ENCODE results near the gene SPG7.

The SPG7 gene

GRCh38 chr16:89562939-89563338 is 54.7 kb downstream of the SPG7 start:
- peak overlapping the region; percentile 84 for H3K4me3 ChIP-seq (ENCODE audit: low read length)
- no peak for TF ChIP-seq CTCF (IDR thresholded peaks at IDR 0.05; ENCODE audit: insufficient read depth, low read depth, low read length, missing control alignments)
- DNase-seq (ENCODE audit: low read depth) = no peak

GRCh38 chr16:89563639-89564392 is 55.6 kb downstream of the SPG7 start:
- TF ChIP-seq CTCF (IDR thresholded peaks at IDR 0.05; ENCODE audit: insufficient read depth, low read depth, low read length, missing control alignments) = no peak
- DNase-seq (ENCODE audit: low read depth) = no peak
- no peak overlapping the region for H3K4me3 ChIP-seq (ENCODE audit: low read length)

GRCh38 chr16:89564476-89565255 is 56.5 kb downstream of the SPG7 start:
- no peak for TF ChIP-seq CTCF (IDR thresholded peaks at IDR 0.05; ENCODE audit: insufficient read depth, low read depth, low read length, missing control alignments)
- H3K4me3 ChIP-seq (ENCODE audit: low read length) = no peak overlapping the region
- peak; percentile 33 for DNase-seq (ENCODE audit: low read depth)

- no peak for TF ChIP-seq CTCF (IDR thresholded peaks at IDR 0.05; ENCODE audit: insufficient read depth, low read depth, low read length, missing control alignments)
- peak; percentile 67 for DNase-seq (ENCODE audit: low read depth)
- H3K4me3 ChIP-seq (ENCODE audit: low read length) = no peak overlapping the region
These were observed 57.0 kb downstream of the SPG7 start for GRCh38 chr16:89565256-89565505.

GRCh38 chr16:89565506-89566372 is 57.5 kb downstream of the SPG7 start:
- H3K4me3 ChIP-seq (ENCODE audit: low read length) = peak overlapping the region; percentile 1
- peak; percentile 62 for DNase-seq (ENCODE audit: low read depth)
- peak; percentile 53 for TF ChIP-seq CTCF (IDR thresholded peaks at IDR 0.05; ENCODE audit: insufficient read depth, low read depth, low read length, missing control alignments)

GRCh38 chr16:89567656-89568594 is 59.7 kb downstream of the SPG7 start:
- no peak overlapping the region for H3K4me3 ChIP-seq (ENCODE audit: low read length)
- TF ChIP-seq CTCF (IDR thresholded peaks at IDR 0.05; ENCODE audit: insufficient read depth, low read depth, low read length, missing control alignments) = no peak
- no peak for DNase-seq (ENCODE audit: low read depth)
